Immature natural killer cell (primary cell): Measurements from ENCODE around the gene CXCL17. TPM values are rescaled to one million over a fixed set of nuclear protein-coding genes. Genes with fewer than 3 reads are reported as not detected.
"Not testable (repeated sequence)": the region's sequence is repeated elsewhere in the genome, so short reads cannot be mapped to it uniquely, and the experiment has no call there.

Experiments used
- DNase-seq, 3 donors: peaks; one replicate each; pipeline ENCODE4 v3.0.0; 2022; ENCODE audit warnings: mixed read lengths in 1 of 3
- H3K27ac Mint-ChIP-seq, 6 donors: one replicate each; pipeline ENCODE4 v1.8.0; 2020; ENCODE audit warnings: mixed read lengths in 6 of 6, mild to moderate bottlenecking in 5 of 6, inconsistent platforms in 4 of 6, moderate library complexity in 3 of 6
- H3K27me3 Mint-ChIP-seq, 3 donors: one replicate each; pipeline ENCODE4 v1.8.0; 2020 to 2021; ENCODE audit warnings: low read depth in 3 of 3, mild to moderate bottlenecking in 3 of 3, mixed read lengths in 3 of 3, moderate library complexity in 3 of 3, inconsistent platforms in 1 of 3
- H3K36me3 Mint-ChIP-seq, 3 donors: one replicate each; pipeline ENCODE4 v1.8.0; 2020; ENCODE audit warnings: mixed read lengths in 3 of 3, inconsistent platforms in 2 of 3, mild to moderate bottlenecking in 2 of 3
- H3K4me1 Mint-ChIP-seq, 2 donors: one replicate each; pipeline ENCODE4 v1.8.0; 2020; ENCODE audit warnings: inconsistent platforms in 2 of 2, mild to moderate bottlenecking in 2 of 2, mixed read lengths in 2 of 2, moderate library complexity in 1 of 2
- H3K4me3 Mint-ChIP-seq, 5 donors: one replicate each; pipeline ENCODE4 v1.8.0; 2020; ENCODE audit warnings: mild to moderate bottlenecking in 5 of 5, mixed read lengths in 5 of 5, inconsistent platforms in 3 of 5, moderate library complexity in 3 of 5
- H3K9me3 Mint-ChIP-seq, 6 donors: one replicate each; pipeline ENCODE4 v1.8.0; 2020; ENCODE audit warnings: mild to moderate bottlenecking in 6 of 6, mixed read lengths in 6 of 6, inconsistent platforms in 4 of 6, moderate library complexity in 3 of 6
- polyA plus RNA-seq, 3 donors: library from polyadenylated mRNA; unstranded; fragments of 300-500 nt; fragmentation: Illumina TruSeq; gene quantifications; one replicate each; pipeline ENCODE4 v1.2.3, GENCODE V29; 2021

The CXCL17 gene
- polyA plus RNA-seq: not detected

DNA sequence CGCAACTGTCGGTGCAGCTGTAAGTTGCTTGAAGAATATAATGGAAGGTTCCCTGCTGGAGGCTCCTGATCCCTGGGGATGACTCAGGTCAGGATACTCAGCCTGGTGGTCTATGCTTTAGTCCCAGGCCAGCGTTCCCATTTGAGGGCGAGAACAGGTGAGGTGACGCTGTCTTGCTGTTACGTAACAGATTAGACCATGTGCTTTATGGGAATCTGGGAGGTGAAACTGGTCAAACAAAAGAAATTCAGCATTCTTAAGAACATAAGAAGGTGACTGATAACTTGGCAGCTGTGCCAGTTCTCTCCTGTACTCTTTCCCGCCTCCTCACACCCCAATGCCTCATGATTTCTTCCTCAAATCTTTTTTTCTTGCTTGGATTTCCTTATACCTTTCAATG lies at the start of gene CXCL17:
CXCL17 (minus strand) TSS at position 114 of the 400 bp plus-strand sequence. CDS start 114 bp downstream, outside the sequence.
- DNase-seq: no peak
- Mint-ChIP-seq H3K36me3 (no peaks in the 10 kb centered on the region), H3K9me3 (no peaks in the 10 kb centered on the region), H3K27ac (peak within 1 kb of the TSS in 1 of 6 donors; percentile 70), H3K4me3 (no peak within 1 kb of the TSS), H3K27me3 (peaks cover 2 to 5% (median 3%) of the 10 kb centered on the region in 3 donors), H3K4me1 (peaks cover 14 to 29% of the 10 kb centered on the region in 2 donors)

GRCh38 chr19:42488783-42489521 lies 46.2 kb upstream of the CXCL17 start:
- Mint-ChIP-seq H3K9me3 (no peaks in the 10 kb centered on the region), H3K4me1 (no peaks in the 10 kb centered on the region), H3K27ac (no peak overlapping the region), H3K27me3 (peaks cover 0 to 4% (median 0%) of the 10 kb centered on the region in 3 donors), H3K36me3 (no peaks in the 10 kb centered on the region), H3K4me3 (no peak overlapping the region)
- no peak for DNase-seq

- H3K9me3 Mint-ChIP-seq: no peaks in the 10 kb centered on the region
- no peak overlapping the region for H3K27ac Mint-ChIP-seq
- H3K4me3 Mint-ChIP-seq: no peak overlapping the region
- DNase-seq: no peak
- H3K36me3 Mint-ChIP-seq: no peaks in the 10 kb centered on the region
- peaks cover 0 to 4% (median 0%) of the 10 kb centered on the region in 3 donors for H3K27me3 Mint-ChIP-seq
- no peaks in the 10 kb centered on the region for H3K4me1 Mint-ChIP-seq
Observed at GRCh38 chr19:42487798-42488178, 45.0 kb upstream of the CXCL17 start.

- H3K4me3 Mint-ChIP-seq: no peak overlapping the region
- no peaks in the 10 kb centered on the region for H3K9me3 Mint-ChIP-seq
- peaks cover 0 to 4% (median 0%) of the 10 kb centered on the region in 3 donors for H3K27me3 Mint-ChIP-seq
- H3K27ac Mint-ChIP-seq: no peak overlapping the region
- no peak for DNase-seq
- no peaks in the 10 kb centered on the region for H3K4me1 Mint-ChIP-seq
- H3K36me3 Mint-ChIP-seq: no peaks in the 10 kb centered on the region
Observed at GRCh38 chr19:42487032-42487797, 44.5 kb upstream of the CXCL17 start.

DNA sequence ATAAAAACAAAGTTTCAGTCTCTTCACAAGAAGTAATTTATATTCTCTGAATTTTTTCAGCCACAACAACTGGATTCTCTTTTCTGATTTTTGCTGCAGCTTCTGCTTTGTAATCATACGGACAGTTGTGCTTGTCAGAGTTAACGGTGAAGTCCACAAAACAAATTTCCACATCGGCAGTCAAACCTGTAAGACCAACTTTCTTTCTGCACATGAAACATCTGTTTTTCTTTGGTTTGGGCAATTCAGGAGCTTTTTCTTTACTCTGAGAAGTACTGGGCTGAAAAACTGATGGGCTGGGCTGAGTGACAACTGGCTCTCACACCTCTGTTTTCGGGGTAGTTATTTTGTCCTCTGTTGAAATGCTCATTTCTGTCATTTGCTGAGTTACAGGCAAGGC lies 42.3 kb upstream of the CXCL17 start:
- not testable (repeated sequence) for DNase-seq, H3K36me3 Mint-ChIP-seq, H3K27me3 Mint-ChIP-seq, H3K4me3 Mint-ChIP-seq, H3K9me3 Mint-ChIP-seq, H3K27ac Mint-ChIP-seq
- peaks cover 4 to 11% of the 10 kb centered on the region in 2 donors for H3K4me1 Mint-ChIP-seq

DNA sequence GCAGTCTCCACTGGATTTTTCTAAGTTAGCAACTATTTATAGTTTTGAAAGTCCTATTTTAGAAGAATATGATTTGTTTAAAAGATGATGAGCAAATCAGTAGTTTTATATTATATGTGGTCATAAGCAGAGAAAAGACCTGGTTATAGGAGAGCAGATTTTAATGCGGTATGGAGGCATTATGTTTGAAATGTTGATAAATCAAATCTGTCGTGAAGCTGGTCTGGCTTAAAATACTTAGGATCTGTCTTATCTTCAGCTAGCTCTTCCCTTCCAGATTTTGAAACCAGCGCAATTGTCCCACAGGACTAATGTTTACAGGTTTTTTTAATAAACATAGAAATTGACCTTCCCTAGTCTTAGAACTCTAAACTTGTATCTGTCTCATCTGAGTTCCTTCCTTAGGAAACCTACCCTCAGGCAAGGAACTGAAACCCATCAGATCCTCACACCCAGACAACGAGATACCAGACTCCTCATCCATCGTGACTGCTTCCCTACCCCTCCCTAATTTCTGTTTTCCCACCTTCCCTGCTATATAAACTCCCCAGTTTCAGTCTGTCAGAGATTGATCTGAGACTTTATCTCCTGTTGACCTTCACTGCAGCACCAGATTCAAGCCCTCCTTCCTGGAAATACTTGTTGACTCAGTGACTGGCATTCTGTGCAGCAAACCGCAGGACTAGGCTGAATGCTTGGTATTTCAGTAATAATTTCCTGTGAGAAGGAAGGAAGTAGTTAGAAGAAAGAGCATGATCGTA lies 37.8 kb upstream of the CXCL17 start:
- no peak overlapping the region for H3K4me3 Mint-ChIP-seq
- peaks cover 4 to 11% of the 10 kb centered on the region in 2 donors for H3K4me1 Mint-ChIP-seq
- no peaks in the 10 kb centered on the region for H3K36me3 Mint-ChIP-seq
- no peaks in the 10 kb centered on the region for H3K9me3 Mint-ChIP-seq
- no peak for DNase-seq
- peak overlapping the region in 3 of 6 donors; percentile 3 to 75 (median 55) for H3K27ac Mint-ChIP-seq
- peaks cover 0 to 4% (median 2%) of the 10 kb centered on the region in 3 donors for H3K27me3 Mint-ChIP-seq

- DNase-seq: no peak
- Mint-ChIP-seq H3K27me3 (peaks cover 0 to 4% (median 2%) of the 10 kb centered on the region in 3 donors), H3K27ac (no peak overlapping the region), H3K9me3 (no peaks in the 10 kb centered on the region), H3K4me1 (peaks cover 4 to 11% of the 10 kb centered on the region in 2 donors), H3K4me3 (no peak overlapping the region), H3K36me3 (no peaks in the 10 kb centered on the region)
Observed at GRCh38 chr19:42479736-42480135, 37.0 kb upstream of the CXCL17 start.

GRCh38 chr19:42478765-42479311 lies 36.1 kb upstream of the CXCL17 start:
- no peaks in the 10 kb centered on the region for H3K9me3 Mint-ChIP-seq
- no peak overlapping the region for H3K27ac Mint-ChIP-seq
- no peak overlapping the region for H3K4me3 Mint-ChIP-seq
- H3K27me3 Mint-ChIP-seq: peaks cover 0 to 4% (median 2%) of the 10 kb centered on the region in 3 donors
- peaks cover 4 to 11% of the 10 kb centered on the region in 2 donors for H3K4me1 Mint-ChIP-seq
- no peaks in the 10 kb centered on the region for H3K36me3 Mint-ChIP-seq
- no peak for DNase-seq

DNA sequence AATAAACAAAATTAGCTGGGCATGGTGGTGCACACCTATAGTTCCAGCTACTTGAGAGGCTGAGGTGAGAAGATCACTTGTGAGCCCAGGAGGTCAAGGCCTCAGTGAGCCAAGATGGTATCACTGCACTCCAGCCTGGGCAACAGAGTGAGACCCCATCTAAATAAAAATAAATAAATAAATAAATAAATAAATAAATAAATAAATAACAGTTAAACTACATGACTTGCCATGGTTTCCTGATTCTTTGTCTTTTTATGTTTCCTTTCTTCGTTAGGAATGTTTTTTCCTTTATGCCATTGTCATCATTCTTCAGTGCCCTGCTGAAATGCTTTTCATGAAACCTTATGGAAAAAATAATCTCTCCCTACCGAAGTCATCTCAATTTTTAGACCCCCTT lies 35.2 kb upstream of the CXCL17 start:
- no peak for DNase-seq
- Mint-ChIP-seq H3K36me3 (no peaks in the 10 kb centered on the region), H3K4me3 (no peak overlapping the region), H3K27ac (no peak overlapping the region), H3K4me1 (peaks cover 4 to 11% of the 10 kb centered on the region in 2 donors), H3K27me3 (peaks cover 0 to 4% (median 3%) of the 10 kb centered on the region in 3 donors), H3K9me3 (no peaks in the 10 kb centered on the region)

DNA sequence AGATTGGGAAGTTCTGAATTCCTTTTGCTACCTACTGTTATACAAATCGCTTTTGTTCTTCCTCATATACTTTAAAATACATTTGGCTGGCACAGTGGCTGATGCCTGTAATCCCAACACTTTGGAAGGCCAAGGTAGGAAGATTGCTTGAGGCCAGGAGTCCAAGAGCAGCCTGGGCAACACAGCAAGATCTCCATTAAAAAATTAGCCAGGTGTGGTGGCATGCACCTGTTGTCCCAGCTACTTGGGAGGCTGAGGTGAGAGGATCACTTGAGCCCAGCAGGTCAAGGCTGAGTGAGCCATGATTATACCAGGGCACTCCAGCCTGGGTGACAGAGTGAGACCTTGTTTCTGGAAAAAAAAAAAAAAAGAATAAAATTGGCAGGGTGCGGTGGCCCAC lies 34.4 kb upstream of the CXCL17 start:
- Mint-ChIP-seq H3K36me3 (no peaks in the 10 kb centered on the region), H3K4me3 (no peak overlapping the region), H3K27me3 (peaks cover 0 to 4% (median 3%) of the 10 kb centered on the region in 3 donors), H3K4me1 (peaks cover 4 to 11% of the 10 kb centered on the region in 2 donors), H3K27ac (no peak overlapping the region), H3K9me3 (no peaks in the 10 kb centered on the region)
- no peak for DNase-seq

DNA sequence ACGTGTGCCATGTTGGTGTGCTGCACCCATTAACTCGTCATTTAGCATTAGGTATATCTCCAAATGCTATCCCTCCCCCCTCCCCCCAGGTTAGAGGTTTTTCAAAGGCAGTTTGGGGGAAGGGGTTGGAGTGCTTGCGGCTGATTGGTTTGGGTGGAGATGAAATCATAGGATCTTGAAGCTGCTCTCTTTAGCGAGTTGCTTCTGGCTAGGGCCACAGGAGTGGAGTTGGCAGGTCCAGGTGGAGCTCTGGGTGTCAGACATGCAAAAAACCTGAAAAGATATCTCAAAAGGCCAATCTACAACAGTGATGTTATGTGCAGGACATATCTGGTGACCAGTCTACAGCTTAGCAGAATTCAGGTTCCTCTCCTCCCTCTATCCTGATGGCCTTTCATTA lies 32.6 kb upstream of the CXCL17 start:
- H3K4me3 Mint-ChIP-seq: no peak overlapping the region
- no peak overlapping the region for H3K27ac Mint-ChIP-seq
- H3K4me1 Mint-ChIP-seq: no peaks in the 10 kb centered on the region
- H3K36me3 Mint-ChIP-seq: no peaks in the 10 kb centered on the region
- H3K27me3 Mint-ChIP-seq: peaks cover 0 to 2% (median 0%) of the 10 kb centered on the region in 3 donors
- H3K9me3 Mint-ChIP-seq: no peaks in the 10 kb centered on the region
- DNase-seq: no peak

DNA sequence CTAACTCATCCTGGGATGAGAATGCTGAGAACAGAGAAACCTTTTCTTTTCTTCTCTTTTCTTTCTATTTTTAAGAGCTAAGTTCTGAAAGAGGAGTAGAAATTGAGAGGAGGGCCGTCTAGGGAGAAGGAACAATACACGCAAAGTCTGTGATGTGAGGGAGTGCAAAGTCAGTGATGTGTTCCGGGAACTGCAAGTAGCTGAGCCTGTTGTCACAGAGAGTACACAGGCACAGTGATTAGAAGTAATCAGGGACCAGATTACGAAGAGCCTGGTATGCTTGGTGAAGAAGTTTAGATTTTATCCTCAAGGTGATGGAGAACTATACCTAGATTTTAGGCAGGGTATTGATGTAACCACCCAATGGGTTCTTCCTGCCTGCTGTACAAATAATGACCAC lies 32.0 kb upstream of the CXCL17 start:
- Mint-ChIP-seq H3K4me3 (no peak overlapping the region), H3K9me3 (no peaks in the 10 kb centered on the region), H3K4me1 (peaks cover 3% of the 10 kb centered on the region in 2 donors), H3K36me3 (no peaks in the 10 kb centered on the region), H3K27ac (no peak overlapping the region), H3K27me3 (peaks cover 0 to 2% (median 0%) of the 10 kb centered on the region in 3 donors)
- no peak for DNase-seq

- H3K27me3 Mint-ChIP-seq: peaks cover 0 to 2% (median 0%) of the 10 kb centered on the region in 3 donors
- H3K9me3 Mint-ChIP-seq: no peaks in the 10 kb centered on the region
- H3K27ac Mint-ChIP-seq: no peak overlapping the region
- DNase-seq: no peak
- H3K4me1 Mint-ChIP-seq: peaks cover 5% of the 10 kb centered on the region in 2 donors
- H3K36me3 Mint-ChIP-seq: no peaks in the 10 kb centered on the region
- H3K4me3 Mint-ChIP-seq: no peak overlapping the region
Observed at GRCh38 chr19:42473686-42474085, 30.9 kb upstream of the CXCL17 start.
